ENCODE data around the gene PDGFRB. TPM values are rescaled to one million over a fixed set of nuclear protein-coding genes. Genes with fewer than 3 reads are reported as not detected.

PDGFRB gene
- polyA plus RNA-seq, 3 donors: 113 to 137 (median 137) TPM

DNA sequence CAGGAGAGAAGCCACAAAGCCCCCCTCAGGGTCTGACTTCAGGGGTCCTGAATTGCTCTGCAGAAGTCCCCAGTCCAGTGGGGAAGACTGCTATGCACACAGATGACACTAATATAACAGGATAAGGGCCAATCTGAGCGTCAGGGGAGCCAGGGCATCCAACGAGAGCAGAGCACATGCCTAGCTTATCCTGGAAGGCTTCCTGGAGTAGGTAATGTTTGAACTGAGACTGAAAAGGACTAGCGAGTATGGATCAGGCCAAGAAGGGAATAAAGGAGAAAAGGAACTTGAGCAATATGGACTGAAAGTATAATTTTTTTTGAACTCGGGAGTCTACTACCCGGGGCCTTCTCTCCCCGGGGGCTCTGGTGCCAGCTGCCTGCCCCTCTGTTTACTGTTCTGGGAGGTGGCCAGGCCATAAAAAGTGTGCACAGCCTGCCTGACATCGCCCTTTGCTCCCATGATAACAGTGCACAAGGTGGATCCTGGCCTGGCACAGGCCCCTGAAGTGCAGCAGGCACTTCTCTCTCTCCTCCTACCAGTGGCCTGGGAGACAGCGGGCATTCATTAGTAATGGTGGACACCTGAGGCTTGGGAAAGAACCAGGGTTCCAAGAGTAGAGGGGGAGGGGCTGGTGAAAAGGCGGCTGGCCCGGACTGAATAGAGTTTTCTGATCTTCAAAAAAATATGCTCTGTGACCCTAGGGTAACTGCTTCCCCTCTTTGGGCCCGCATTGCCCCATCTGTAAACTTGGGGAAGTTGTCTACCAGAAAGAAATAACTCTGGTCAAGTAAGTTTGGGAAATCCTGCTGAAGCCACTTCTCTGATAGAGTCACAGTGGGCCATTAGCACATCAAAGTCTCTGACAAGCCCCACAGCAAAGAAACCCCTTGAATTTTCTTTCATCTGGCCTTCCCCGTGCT, 29.6 kb upstream of the PDGFRB start:
- DNase-seq: no peak

DNA sequence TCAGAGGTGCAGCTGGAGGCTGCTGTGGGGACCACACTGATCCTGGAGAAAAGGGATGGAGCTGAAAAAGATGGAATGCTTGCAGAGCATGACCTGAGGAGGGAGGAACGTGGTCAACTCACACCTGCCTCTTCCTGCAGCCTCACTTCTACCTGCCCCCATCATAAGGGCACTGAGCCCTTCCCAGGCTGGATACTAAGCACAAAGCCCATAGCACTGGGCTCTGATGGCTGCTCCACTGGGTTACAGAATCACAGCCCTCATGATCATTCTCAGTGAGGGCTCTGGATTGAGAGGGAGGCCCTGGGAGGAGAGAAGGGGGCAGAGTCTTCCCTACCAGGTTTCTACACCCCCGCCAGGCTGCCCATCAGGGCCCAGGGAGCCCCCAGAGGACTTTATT, 28.4 kb upstream of the PDGFRB start:
- no peak for DNase-seq

DNA sequence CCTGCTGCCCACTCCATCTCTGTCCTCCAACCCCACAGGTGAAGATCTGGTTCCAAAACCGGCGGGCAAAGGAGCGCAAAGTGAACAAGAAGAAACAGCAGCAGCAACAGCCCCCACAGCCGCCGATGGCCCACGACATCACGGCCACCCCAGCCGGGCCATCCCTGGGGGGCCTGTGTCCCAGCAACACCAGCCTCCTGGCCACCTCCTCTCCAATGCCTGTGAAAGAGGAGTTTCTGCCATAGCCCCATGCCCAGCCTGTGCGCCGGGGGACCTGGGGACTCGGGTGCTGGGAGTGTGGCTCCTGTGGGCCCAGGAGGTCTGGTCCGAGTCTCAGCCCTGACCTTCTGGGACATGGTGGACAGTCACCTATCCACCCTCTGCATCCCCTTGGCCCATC, 27.8 kb upstream of the PDGFRB start:
- DNase-seq: no peak

DNA sequence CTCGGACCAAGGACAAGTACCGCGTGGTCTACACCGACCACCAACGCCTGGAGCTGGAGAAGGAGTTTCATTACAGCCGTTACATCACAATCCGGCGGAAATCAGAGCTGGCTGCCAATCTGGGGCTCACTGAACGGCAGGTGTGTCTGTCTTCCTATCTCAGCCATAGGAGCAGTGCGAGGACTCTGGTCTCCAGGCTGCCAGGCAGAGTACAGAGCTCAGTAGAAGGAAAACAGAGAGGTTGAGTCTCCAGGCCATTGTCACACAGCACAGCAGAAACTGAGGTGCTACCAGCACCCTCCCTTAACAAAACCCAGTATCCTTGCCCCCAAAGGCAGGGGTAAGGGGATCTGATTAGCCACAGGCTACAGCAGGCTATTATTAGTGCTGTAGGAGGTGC, 27.1 kb upstream of the PDGFRB start:
- no peak for DNase-seq

DNA sequence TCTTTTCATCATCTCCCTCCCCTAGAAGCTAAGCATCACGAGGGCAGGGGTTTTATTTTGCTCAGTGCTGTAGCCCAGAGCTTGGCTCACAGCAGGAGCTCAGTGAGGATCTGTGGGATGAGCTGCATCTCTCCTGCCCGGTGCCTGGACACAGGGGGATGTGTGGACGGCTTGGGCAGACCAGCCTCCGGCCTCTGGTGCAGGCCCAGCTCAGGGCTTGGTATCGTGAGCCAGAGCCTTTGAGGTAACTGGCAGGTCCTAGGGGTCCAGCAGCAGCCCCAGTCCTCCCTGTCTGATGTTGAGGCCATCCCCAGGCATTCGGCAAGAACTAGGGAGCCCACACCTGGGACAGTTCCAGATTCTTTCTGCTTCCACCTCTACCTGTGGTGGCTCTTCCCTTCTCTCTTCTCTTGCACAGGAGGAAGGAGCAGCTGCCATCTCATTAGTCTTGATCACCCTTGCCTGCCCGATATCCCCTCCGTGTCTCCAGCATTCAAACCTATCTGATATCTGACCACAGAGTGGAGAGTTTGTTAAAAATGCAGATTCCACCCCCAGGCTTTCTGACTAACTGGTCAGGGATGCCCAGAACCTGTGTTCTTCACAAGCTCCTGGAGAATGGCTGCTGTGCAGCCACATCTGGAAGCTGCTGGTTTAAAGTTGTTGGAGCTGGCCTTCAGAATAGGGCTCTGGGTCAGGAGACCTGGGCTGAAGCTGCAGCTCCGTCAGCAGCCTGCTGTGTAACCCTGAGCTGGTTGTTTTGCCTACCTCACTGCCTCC, 26.3 kb upstream of the PDGFRB start:
- no peak for DNase-seq

DNA sequence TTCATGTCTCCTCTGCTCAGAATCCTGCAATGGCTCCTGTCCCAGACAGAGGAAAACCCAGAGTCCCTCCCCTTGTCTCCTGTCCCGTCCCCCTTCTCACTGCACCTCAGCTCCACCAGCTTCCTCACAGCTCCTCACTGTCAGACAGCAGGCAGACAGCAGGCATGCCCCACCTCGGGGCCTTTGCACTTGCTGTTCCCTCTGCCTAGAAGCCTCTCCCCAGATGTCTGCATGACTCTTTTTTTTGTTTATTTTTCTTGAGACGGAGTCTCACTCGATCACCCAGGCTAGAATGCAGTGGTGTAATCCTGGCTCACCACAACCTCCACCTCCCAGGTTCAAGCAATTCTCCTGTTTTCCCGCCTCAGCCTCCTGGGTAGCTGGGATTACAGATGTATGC, 25.4 kb upstream of the PDGFRB start:
- no peak for DNase-seq

DNA sequence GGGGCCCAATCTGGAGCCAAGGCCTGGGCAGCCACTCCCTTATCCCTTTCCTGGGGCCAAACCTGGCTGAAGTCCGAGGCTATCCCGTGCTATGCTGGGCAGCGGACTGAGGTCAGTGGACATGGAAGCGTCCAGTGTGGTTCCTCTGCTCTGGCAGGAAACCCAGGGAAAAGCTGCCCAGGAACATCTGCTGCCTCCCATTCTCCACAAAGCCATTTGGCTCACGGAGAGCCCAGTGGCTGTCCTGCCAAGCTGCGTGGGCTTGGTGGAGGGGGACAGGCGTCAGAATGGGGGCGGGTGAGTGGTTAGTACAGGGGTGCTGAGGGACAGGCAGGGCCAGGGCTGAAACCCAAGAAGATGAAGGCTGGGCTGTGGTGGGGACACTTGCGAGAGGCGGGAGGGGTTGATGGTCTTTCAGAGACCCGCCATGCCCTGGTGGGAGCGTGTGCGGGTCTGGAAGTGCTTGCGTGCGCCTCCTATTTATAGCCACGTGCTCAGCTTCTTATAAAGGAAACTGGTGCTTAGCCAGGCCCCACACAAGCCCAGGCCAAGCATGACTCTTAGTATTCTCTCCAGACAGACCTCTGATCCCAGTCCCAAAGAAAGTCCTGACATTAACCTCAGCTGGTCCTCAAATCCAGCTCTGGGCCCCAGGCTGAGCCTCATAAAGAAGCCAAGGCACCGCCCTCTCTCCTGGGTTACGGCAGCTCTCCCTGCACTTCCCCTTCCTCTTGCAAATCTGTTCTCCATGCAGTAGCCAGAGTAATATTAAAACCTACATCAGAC, 24.8 kb upstream of the PDGFRB start:
- DNase-seq: no peak

DNA sequence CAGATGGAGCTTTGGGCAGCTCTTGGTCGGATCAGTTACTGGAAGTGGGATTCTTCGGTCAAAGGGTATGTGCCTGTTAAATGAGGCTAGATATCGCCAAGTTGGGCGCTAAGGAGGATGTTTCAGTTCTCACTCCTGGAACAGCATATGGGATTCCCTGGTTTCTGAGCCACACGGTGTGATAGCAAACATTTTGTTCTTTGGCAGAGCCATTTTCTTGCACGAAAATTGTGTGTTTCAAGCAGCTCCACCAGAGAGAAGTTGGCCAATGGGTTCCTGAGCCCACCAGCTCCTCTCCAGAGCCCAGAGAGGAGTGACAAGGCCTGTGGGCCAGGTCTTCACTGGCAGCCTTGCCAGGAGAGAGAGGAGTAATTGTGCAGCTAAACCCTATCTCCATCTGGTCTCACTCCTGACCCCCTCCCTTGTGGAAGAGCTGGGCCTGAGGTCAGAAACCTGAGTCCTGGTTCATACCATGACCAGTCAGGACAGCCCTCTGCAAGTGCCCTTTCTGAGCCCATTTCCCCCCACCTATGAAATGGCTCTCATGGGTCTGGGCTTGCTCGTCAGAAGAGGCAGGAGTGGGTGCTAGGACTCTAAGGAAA, 23.5 kb upstream of the PDGFRB start:
- no peak for DNase-seq

DNA sequence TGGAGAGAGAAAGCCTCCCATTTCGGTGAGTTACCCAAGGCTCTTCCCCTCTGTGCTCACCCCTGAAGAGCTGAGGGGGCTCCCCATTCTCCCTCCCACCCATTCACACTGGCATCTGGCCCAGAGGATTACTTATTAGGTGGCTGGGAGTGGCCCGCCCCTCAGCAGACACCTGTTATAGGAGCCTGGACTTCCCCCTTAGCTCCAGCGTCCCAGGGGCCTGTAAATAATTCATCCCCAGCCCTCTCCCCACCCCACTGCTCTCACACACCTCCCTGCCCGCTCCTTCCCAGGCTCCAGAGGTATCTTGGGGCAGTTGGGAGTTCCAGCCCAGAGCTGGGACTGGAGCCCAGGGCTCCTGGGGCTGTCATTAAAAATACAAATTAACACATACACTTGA, 22.6 kb upstream of the PDGFRB start:
- no peak for DNase-seq

DNA sequence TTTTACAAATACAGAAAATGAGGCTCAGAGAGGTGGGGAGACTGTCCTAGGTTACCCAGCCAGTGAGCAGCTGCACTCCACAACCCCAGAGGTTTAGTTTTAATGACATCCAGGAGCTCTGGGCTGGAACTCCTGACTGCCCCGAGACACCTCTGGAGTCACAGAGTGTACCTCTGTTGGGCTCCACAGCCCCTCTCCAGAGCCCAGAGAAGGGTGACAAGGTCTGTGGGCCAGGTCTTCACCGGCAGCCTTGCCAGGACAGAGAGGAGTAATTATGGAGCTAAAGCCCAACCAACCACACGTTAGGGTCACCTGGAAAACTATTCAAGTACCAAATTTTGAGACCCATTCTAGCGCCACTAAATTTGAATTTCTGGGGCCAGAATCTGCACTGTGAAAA, 22.1 kb upstream of the PDGFRB start:
- DNase-seq: no peak

DNA sequence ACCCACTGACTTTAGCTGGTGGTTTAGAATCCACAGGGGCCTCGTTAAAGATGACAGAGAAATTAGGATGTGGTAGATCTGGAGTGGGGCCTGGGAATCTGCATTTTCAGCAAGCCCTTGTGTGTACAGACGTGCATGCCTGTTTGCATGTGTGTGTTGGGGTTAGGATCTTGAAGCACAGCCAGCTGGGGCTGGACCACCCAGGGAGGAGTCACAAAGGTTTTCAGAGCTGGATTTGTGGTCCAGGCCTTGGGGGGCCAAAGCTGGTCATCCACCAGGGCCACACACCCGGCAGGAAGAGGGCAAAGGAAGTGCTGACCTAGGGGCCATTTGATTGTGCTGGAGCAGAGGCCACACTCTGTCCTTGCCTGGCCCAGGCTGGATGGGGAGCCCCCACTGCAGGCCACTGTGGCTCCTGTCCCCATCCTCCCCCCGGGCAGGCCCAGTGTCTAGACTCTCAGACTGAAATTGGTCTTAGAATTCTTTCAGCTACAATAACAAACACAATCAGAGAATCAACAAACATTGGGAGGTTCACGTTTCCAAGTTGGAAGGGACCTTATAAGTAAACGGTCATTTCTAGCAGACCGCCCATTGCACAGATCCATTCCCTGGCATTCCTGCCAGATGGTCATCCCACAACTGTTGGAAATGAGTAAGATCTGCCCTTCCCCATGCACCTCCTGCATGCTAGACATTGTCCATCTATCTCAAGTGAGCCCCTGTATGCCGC, 21.3 kb upstream of the PDGFRB start:
- no peak for DNase-seq

DNA sequence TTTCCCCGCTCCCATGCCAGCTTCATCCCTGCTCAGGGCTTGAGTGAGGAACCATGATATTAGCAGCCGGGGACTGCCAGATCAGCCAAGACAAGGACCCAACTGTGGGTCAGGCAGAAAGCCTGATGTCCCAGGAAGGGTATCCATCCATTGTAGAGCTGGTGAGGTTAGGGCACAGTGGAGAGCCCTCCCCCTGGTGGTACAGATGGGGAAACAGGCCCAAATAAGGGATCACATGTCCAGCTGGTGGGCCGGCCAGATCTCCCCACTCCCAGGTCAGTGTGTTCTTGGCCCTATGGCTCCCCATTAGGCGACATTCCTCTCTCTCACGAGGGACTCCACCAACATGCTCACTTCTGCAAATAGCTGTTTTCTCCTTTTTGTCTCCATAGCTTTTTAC, 19.9 kb upstream of the PDGFRB start:
- DNase-seq: no peak

DNA sequence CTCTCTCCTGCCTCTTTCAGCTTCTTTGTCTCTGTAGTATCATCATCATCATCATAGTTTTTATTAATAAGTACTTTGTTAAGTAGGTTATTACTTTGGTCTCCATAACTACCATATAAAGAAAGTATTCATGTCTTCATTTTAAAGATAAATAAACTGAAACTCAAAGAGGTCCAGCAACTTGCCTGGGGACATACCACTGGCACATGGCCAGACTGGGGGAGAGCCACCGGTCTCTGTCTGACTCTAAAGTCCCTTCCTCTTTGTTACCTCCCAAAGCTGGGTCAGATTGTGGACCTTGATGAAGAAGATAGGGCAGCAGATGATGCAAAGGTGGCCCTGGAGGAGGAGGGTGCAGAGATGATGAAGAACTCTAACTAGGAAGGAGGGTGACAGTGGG, 19.4 kb upstream of the PDGFRB start:
- DNase-seq: no peak

DNA sequence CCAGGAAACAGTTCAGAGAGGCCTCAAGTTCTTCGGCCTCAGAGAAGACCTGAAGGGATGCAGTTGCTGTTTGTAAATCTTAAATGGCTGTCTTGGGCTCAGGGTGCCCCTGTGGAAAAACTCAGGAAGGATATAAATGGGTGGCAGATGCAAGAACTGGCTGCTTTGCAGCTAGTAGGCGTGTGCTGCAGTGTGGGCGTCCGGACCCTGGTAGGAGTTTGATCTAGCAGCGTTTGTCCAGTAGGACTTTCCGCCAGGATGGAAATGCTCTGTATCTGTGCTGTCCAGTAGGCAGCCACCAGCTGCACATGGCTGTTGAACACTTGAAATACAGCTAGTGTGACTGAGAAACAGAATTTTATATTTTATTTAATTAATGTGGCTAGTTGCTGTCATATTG, 18.6 kb upstream of the PDGFRB start:
- DNase-seq: no peak

DNA sequence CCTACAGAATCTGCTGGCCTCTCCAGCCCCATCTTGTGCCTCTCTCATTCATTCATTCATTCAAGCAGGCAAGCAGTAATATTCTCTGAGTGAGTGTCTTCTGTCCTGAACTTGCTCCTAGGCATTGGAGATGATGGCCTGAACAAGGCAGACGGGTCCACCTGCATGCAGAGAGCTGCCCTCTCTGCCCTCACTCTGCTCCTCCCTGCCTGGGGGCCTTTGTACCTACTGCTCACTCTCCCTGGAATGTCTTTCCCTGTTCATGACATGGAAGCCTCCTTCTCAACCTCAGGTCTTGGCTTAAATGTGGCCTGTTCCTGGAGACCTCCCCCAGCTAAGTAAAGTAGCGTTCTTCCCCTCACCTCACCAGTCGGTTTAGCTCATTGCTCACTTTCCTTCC, 17.5 kb upstream of the PDGFRB start:
- DNase-seq: no peak

DNA sequence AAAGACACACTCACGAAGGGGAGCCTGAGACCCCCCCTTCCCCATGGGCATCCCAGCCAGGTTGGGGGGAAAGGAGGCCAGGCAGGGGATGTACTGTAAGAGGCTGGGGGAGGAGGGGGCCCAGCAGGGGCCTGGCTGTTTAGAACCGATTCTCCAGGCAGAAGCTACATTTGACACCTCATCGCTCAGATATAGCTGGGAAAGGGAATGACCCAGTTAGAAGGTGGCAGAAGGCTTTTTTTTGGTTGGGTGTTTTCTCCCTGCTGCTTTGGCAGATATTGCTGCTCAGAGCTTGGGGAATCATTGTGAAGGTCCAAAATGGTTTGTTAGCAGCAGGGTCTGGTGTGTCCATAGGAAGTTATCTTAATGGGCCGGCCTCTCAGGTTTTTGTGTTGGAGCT, 16.9 kb upstream of the PDGFRB start:
- no peak for DNase-seq

DNA sequence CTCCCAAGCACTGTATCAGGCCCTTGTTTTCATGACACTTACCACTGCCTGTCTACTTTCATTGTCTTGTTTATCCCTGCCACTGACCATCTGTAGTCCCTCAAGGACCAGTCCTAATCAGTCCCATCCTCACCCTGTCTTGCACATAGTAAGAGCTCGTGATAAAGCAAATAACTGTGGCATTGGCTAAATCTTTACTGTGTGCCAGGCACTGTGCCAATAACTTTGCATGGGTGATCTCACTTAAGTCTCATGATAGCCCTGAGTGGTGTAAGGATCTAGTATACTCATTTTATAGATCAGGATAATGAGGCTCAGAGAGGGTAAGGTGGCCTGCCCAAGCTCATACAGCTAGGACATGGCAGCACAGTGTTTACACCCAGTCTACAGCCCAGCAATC, 16.5 kb upstream of the PDGFRB start:
- no peak for DNase-seq

DNA sequence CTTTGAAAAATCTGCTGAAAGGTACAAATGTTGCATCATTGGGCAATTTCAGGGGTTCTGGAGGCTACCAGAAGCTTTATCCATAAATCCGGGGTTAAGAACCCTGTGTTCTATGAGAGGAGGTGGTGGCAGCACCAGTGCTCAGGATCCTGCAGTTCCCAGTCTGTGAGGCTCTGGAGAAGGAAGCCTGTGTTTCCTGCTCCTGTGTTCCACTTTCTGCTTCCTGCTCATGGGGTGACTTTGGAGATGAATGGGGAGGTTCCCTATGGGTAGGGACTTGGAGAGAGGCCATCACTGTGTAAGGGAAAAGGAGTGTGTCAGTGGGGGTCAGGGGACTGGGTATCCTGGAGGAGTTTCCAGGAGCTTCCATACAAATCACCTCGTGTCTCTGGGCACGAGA, 13.2 kb upstream of the PDGFRB start:
- no peak for DNase-seq

DNA sequence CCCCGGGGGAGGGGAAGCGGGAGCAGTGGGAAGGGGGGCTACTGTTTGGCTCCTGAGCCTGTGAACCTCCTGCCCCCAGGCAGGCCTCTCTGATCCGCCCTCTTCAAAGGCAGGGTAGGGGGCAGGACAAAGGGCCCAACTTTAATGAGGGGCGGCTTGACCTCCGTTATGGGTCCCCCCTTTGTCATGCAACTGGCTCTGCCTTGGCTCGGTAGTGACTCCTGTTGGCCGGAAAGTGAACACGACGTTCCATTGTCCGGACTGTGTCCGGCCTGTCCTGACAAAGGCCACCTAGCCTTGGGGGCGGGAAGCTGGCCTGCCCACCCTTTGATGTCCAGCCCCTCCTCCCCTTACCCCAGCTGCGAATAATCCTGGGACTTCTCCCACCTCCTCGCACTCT, 12.3 kb upstream of the PDGFRB start:
- DNase-seq: no peak

DNA sequence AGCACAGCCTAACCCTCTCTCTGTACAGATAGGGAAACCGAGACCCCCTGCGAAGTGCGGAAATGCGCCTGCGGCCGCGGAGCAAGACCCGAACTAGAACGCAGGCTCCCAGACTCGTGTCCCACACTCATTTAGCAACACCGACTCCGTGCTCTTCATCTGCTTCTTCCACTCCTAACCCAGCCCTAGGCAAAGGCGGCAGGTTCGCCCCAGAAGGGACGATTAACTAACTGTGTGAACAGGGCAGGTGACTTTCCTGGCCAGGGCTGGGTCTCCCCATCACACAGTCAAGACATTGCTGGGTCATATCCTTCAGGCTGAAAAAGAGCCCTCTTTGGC, 11.8 kb upstream of the PDGFRB start:
- DNase-seq: no peak
